SK-N-SH (cell line): ENCODE results near the gene CCR6. TPM values are rescaled to one million over a fixed set of nuclear protein-coding genes. Genes with fewer than 3 reads are reported as not detected.

Experiments
- CTCF ChIA-PET: fragments of 300-600, 350-600 bp; formaldehyde crosslinking; extraction: SDS; loops from one replicate; lab custom pipeline; 2021; lab: Yijun Ruan, JAX
- POLR2A ChIA-PET: fragments of 350-600 bp; sonication (Branson Sonifier 250); formaldehyde crosslinking; extraction: SDS; loops from one replicate; lab custom pipeline; 2020; ENCODE audit warnings: antibody characterized with exemption, inconsistent platforms; lab: Yijun Ruan, JAX
- DNase-seq: peaks from one replicate; pipeline ENCODE4 v3.0.0; 2012
- H2AFZ ChIP-seq: fragments of 200-600 bp; sonication (generic); 2 replicates; pipeline ENCODE4 v1.8.1; 2016; ENCODE audit warnings: antibody characterized with exemption, mild to moderate bottlenecking, low read depth
- H3F3A ChIP-seq: fragments of 200-600 bp; sonication (generic); replicated peaks from 2 replicates; pipeline ENCODE3; 2016; ENCODE audit warnings: antibody characterized with exemption, mild to moderate bottlenecking; ENCODE audit not compliant: insufficient read depth
- H3K27ac ChIP-seq, 2 experiments: fragments of 200-500 bp in 1 of 2; fragments of 200-600 bp in 1 of 2; sonication (Bioruptor generic) in 1 of 2; sonication (generic), shearing (Covaris generic) in 1 of 2; 2 replicates each; pipeline versions ENCODE4 v1.5.1 to v1.6.1; 2014 to 2016; ENCODE audit warnings: low read depth in 2 of 2, inconsistent platforms in 1 of 2, low read length in 1 of 2, mild to moderate bottlenecking in 1 of 2, mixed read lengths in 1 of 2
- H3K27me3 ChIP-seq: fragments of 200-600 bp; sonication (generic), shearing (Covaris generic); 2 replicates; pipeline ENCODE4 v1.6.1; 2016; ENCODE audit warnings: mixed run types; ENCODE audit not compliant: insufficient read depth
- H3K36me3 ChIP-seq, 2 experiments: fragments of 200-500 bp in 1 of 2; fragments of 200-600 bp in 1 of 2; sonication (Bioruptor generic) in 1 of 2; sonication (generic) in 1 of 2; replicated peaks in 1 of 2; 2 replicates each; pipeline versions ENCODE3 to v1.5.1; 2014 to 2016; ENCODE audit warnings: low read length in 1 of 2, mild to moderate bottlenecking in 1 of 2; ENCODE audit not compliant: insufficient read depth in 2 of 2, control insufficient read depth in 1 of 2
- H3K4me1 ChIP-seq, 2 experiments: fragments of 200-500 bp in 1 of 2; fragments of 200-600 bp in 1 of 2; sonication (Bioruptor generic) in 1 of 2; sonication (generic), shearing (Covaris generic) in 1 of 2; 2 replicates each; pipeline versions ENCODE4 v1.5.1 to v1.6.1; 2014 to 2016; ENCODE audit warnings: low read depth in 1 of 2, low read length in 1 of 2, mixed run types in 1 of 2; ENCODE audit not compliant: insufficient read depth in 2 of 2, control insufficient read depth in 1 of 2
- H3K4me2 ChIP-seq: fragments of 200-600 bp; sonication (generic), shearing (Covaris generic); 2 replicates; pipeline ENCODE4 v1.6.1; 2017; ENCODE audit warnings: mixed run types
- H3K4me3 ChIP-seq, 2 experiments: fragments of 200-500 bp in 1 of 2; fragments of 200-600 bp in 1 of 2; sonication (Bioruptor generic) in 1 of 2; sonication (generic), shearing (Covaris generic) in 1 of 2; 2 replicates each; pipeline versions ENCODE4 v1.5.1 to v1.8.1; 2014 to 2016; ENCODE audit warnings: low read depth in 2 of 2, inconsistent platforms in 1 of 2, low read length in 1 of 2, mild to moderate bottlenecking in 1 of 2, mixed read lengths in 1 of 2, moderate library complexity in 1 of 2
- H3K79me2 ChIP-seq: fragments of 200-600 bp; sonication (generic); 2 replicates; pipeline ENCODE4 v1.8.1; 2017; ENCODE audit warnings: mild to moderate bottlenecking; ENCODE audit not compliant: insufficient read depth
- H3K9ac ChIP-seq: fragments of 200-600 bp; sonication (generic); 2 replicates; pipeline ENCODE4 v1.6.1; 2017; ENCODE audit warnings: mixed run types
- H3K9me2 ChIP-seq: fragments of 200-600 bp; sonication (generic); 2 replicates; pipeline ENCODE4 v1.6.1; 2017; ENCODE audit warnings: mixed run types
- H3K9me3 ChIP-seq: fragments of 200-600 bp; sonication (generic); 2 replicates; pipeline ENCODE4 v1.6.1; 2017; ENCODE audit warnings: mixed run types, mild to moderate bottlenecking, moderate library complexity
- H4K20me1 ChIP-seq: fragments of 200-600 bp; sonication (generic); 2 replicates; pipeline ENCODE4 v1.6.1; 2017; ENCODE audit warnings: mild to moderate bottlenecking, mixed run types; ENCODE audit not compliant: insufficient read depth
- EP300 ChIP-seq, 2 experiments: IDR thresholded peaks; 2 replicates each; pipeline versions ENCODE4 v1.4.0 to v1.6.1; 2012; ENCODE audit warnings: borderline replicate concordance in 1 of 2, low read depth in 1 of 2, low read length in 1 of 2
- EZH2phosphoT487 ChIP-seq: fragments of 200-600 bp; sonication (generic); IDR thresholded peaks from 2 replicates; pipeline ENCODE4 v1.6.1; 2017; ENCODE audit warnings: low read depth, mixed run types, mild to moderate bottlenecking, antibody characterized with exemption, moderate library complexity, borderline replicate concordance
- GABPA ChIP-seq: IDR thresholded peaks from 2 replicates; pipeline ENCODE4 v1.4.0; 2012; ENCODE audit warnings: low read depth, mild to moderate bottlenecking
- GATA2 ChIP-seq: sonication (generic); formaldehyde crosslinking; IDR thresholded peaks from 2 replicates; pipeline ENCODE4 v1.5.0; 2020; ENCODE audit warnings: mild to moderate bottlenecking, missing genetic modification reagents
- IRF3 ChIP-seq: fragments of 150-350 bp; IDR thresholded peaks from 2 replicates; pipeline ENCODE4 v1.6.1; 2016; ENCODE audit warnings: mild to moderate bottlenecking, low read depth, low read length
- MAX ChIP-seq: IDR thresholded peaks from 2 replicates; pipeline ENCODE4 v1.4.0; 2012; ENCODE audit warnings: low read depth
- MEF2A ChIP-seq: IDR thresholded peaks from 2 replicates; pipeline ENCODE4 v1.4.0; 2012; ENCODE audit warnings: low read depth, borderline replicate concordance
- NFIC ChIP-seq: IDR thresholded peaks from 2 replicates; pipeline ENCODE4 v1.4.0; 2012; ENCODE audit warnings: borderline replicate concordance
- PBX3 ChIP-seq: IDR thresholded peaks from 2 replicates; pipeline ENCODE4; 2012
- POLR2AphosphoS5 ChIP-seq: IDR thresholded peaks from 2 replicates; pipeline ENCODE4 v1.6.1; 2012; ENCODE audit warnings: low read depth, low read length
- SIN3A ChIP-seq: IDR thresholded peaks from 2 replicates; pipeline ENCODE4 v1.6.1; 2012; ENCODE audit warnings: low read depth, mild to moderate bottlenecking, low read length, moderate library complexity, borderline replicate concordance
- SMC3 ChIP-seq: IDR thresholded peaks from 2 replicates; pipeline ENCODE4 v1.6.1; 2012; ENCODE audit warnings: low read depth, low read length, improper control_type of control experiment
- TCF12 ChIP-seq: IDR thresholded peaks from 2 replicates; pipeline ENCODE4 v1.4.0; 2012
- WGBS: methylation state at CpG from one replicate; pipeline ENCODE4 v1.1.6; 2017; ENCODE audit warnings: low lambda C conversion rate; 5-methylcytosine and 5-hydroxymethylcytosine counted together
- polyA plus RNA-seq, 3 experiments: library from polyadenylated mRNA; depleted of rRNA; stranded (reverse); fragments of >200 nt; gene quantifications; 2 replicates each; pipeline ENCODE4 v1.2.3, GENCODE V29; 2012

The CCR6 gene
- polyA plus RNA-seq, 1 of the 3 experiments (the other 2 are of a cell fraction) = not detected

GRCh38 chr6:167113047-167113754 lies 9.7 kb upstream of the CCR6 start:
- Histone ChIP-seq H3F3A (no peaks in the 10 kb centered on the region), H3K4me3 (no peak overlapping the region), H3K27ac (no peak overlapping the region), H3K9me2 (no peaks in the 10 kb centered on the region), H2AFZ (no peak overlapping the region), H3K79me2 (no peaks in the 10 kb centered on the region), H3K9me3 (no peaks in the 10 kb centered on the region), H4K20me1 (no peaks in the 10 kb centered on the region), H3K36me3 (no peaks in the 10 kb centered on the region), H3K4me2 (no peak overlapping the region), H3K27me3 (no peaks in the 10 kb centered on the region), H3K4me1 (peaks cover 0 to 4% of the 10 kb centered on the region in 2 experiments; a peak in 1 of 4 replicates), H3K9ac (no peak overlapping the region)
- WGBS = 32% methylated on average over 8 of the region's 8 CpGs
- TF ChIP-seq MEF2A = no peak
- no peak for TF ChIP-seq EP300 (IDR thresholded peaks at IDR 0.05; ENCODE audit: borderline replicate concordance in 1 of 2, low read depth in 1 of 2, low read length in 1 of 2)
- TF ChIP-seq TCF12 = no peak
- TF ChIP-seq MAX = no peak
- no peak for TF ChIP-seq EZH2phosphoT487
- TF ChIP-seq NFIC = no peak
- no peak for TF ChIP-seq POLR2AphosphoS5
- no peak for TF ChIP-seq GATA2 (CRISPR knock-in tag)
- TF ChIP-seq SMC3 = no peak
- no peak for TF ChIP-seq SIN3A
- no peak for TF ChIP-seq GABPA
- TF ChIP-seq PBX3 = no peak
- CTCF ChIA-PET = no interaction called here
- no peak for DNase-seq
- POLR2A ChIA-PET = no interaction called here

- H2AFZ ChIP-seq = no peak overlapping the region
- no peak overlapping the region for H3K4me3 ChIP-seq
- H4K20me1 ChIP-seq = no peaks in the 10 kb centered on the region
- H3K4me2 ChIP-seq = no peak overlapping the region
- DNase-seq = peak; percentile 34
- H3K27me3 ChIP-seq = no peaks in the 10 kb centered on the region
- H3F3A ChIP-seq = no peaks in the 10 kb centered on the region
- H3K9me2 ChIP-seq = no peaks in the 10 kb centered on the region
- 52% methylated on average over 19 of the region's 25 CpGs for WGBS
- H3K36me3 ChIP-seq = no peaks in the 10 kb centered on the region
- H3K4me1 ChIP-seq = peaks cover 0 to 4% of the 10 kb centered on the region in 2 experiments; a peak in 1 of 4 replicates
- H3K9ac ChIP-seq = no peak overlapping the region
- CTCF ChIA-PET = interaction anchor here (0.6 to 1.9 kb wide), 3 partner anchors 27 to 339 kb away, joined by 4 to 6 read pairs (median 5); no protein-coding TSS in a partner anchor
- no peaks in the 10 kb centered on the region for H3K79me2 ChIP-seq
- TF ChIP-seq TCF12 (no peak), SMC3 (no peak), NFIC (no peak), IRF3 (no peak)
- TF ChIP-seq, all 33 proteins: peak for 0
- POLR2A ChIA-PET = no interaction called here
- no peaks in the 10 kb centered on the region for H3K9me3 ChIP-seq
- H3K27ac ChIP-seq = no peak overlapping the region
These were observed 8.7 kb upstream of the CCR6 start for GRCh38 chr6:167113935-167114910.
